Frontal cortex (tissue), 4 donors: ENCODE results near the gene KRTAP12-3. TPM values are rescaled to one million over a fixed set of nuclear protein-coding genes. Genes with fewer than 3 reads are reported as not detected.
"Not testable (repeated sequence)": the region's sequence is repeated elsewhere in the genome, so short reads cannot be mapped to it uniquely, and the experiment has no call there.

Source experiments
- DNase-seq, 2 donors: peaks; one replicate each; pipeline ENCODE4 v3.0.0; 2012; ENCODE audit warnings: low spot score in 2 of 2
- FAIRE-seq: peaks from 2 replicates; lab custom pipeline; 2012; peaks lifted over from hg19 to GRCh38; lab: Jason Lieb, UNC
- total RNA-seq: library from RNA; depleted of rRNA; stranded (reverse); fragments of >200 nt; gene quantifications from one replicate; pipeline ENCODE4 v1.2.3, GENCODE V29; 2014
- donor health status: control.
- donor health status: control.
- donor health status: control.

KRTAP12-3 gene
- total RNA-seq, 1 donor from 2014 or later, result not detected

DNA sequence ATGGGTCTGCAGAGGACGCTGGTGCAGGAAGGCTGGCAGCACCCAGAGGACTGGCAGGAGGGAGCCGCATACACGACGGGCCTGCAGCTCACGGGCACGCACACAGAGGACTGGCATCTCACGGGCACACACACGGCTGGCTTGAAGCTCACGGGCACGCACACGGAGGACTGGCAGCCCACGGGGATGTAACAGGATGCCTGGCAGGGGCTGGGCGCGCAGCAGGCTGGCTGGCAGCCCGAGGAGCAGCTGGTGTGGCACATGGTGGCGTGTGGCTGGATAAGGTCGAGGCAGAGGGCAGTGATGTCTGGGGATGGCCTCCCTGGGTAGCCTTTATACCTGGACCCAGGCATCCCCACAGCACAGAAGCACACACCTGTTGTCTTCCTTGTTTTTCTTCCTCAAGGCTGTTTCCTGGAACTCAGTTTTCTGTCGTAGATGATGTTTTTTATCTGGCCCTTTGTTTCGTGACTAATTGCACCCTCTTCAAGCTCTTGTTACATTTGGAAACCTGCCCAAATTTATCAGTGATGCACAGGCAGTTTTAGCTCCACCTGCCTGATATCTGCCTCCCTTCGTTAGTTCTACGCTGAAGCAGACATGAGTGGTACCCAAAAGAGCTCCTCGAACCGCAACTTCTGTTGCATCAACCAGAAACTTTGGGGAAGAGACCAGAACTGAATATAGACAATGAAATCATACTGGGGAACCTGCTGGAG is 24.3 kb downstream of the KRTAP12-3 start, which contains the start of gene KRTAP12-1:
Gene KRTAP12-1 (minus strand): TSS at position 303 of the 719 bp plus-strand sequence. CDS start 40 bp downstream, at position 263.
- FAIRE-seq (no peak), DNase-seq (no peak)

GRCh38 chr21:44682580-44683151 is 24.9 kb downstream of the KRTAP12-3 start:
- DNase-seq (no peak), FAIRE-seq (no peak)

DNA sequence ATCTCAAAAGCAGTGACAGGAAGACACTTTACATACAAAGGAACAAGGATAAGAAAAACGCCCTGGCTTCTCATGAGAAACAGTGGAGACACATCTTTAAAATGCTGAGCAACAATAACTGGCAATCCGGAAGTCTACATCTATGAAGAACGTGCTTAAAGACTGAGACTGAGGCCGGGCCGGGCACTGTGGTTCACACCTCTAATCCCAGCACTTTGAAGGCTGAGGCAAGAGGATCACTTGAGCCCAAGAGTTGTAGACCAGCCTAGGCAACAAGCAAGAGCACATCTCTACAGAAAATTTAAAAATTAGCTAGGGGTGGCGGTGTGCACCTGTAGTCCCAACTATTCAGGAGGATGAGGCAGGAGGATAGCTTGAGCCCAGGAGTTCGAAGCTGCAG is 26.3 kb downstream of the KRTAP12-3 start:
- DNase-seq, result no peak
- no peak for FAIRE-seq

- FAIRE-seq (no peak), DNase-seq (no peak)
Measured at GRCh38 chr21:44684483-44684882, 26.8 kb downstream of the KRTAP12-3 start.

GRCh38 chr21:44685050-44685449 is 27.3 kb downstream of the KRTAP12-3 start:
- DNase-seq, FAIRE-seq: not testable (repeated sequence)

DNA sequence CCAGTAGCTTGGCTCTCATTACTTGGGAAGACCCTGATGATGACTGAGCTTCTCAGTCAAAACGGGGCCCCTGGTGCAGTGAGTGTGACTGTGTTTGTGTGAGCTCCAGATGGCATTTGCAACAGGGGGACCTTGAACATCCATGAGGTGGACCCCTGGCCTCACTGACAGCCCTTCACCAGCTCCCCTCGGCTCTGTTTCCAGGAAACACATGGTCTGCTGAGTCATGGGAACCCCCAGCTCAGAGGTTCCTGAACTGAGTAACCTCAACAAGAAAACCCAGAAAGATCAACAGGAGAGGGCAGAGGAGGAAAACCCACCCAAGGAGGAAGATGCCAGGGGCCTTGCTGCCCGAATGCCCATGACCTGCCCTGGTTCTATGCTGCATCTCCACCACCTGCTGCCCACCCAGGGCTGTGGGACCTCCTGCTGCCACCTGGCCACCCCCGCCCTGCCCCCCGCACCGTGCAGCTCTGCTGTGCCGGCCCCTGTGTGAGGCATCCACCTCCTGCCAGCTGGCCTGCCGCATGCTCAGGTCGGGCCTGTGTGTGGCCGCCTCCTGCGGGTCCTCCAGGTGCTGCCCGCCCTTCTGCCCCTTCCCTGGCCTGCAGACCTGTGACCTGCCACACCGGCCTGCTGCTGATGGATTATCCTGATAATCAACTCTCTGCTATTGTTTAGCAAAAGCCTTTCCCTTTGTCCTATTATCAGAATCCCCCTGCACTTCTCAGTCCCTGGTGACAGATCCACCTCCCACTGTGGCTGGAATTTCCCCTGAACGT is 28.5 kb downstream of the KRTAP12-3 start:
- FAIRE-seq (no peak), DNase-seq (no peak)

DNA sequence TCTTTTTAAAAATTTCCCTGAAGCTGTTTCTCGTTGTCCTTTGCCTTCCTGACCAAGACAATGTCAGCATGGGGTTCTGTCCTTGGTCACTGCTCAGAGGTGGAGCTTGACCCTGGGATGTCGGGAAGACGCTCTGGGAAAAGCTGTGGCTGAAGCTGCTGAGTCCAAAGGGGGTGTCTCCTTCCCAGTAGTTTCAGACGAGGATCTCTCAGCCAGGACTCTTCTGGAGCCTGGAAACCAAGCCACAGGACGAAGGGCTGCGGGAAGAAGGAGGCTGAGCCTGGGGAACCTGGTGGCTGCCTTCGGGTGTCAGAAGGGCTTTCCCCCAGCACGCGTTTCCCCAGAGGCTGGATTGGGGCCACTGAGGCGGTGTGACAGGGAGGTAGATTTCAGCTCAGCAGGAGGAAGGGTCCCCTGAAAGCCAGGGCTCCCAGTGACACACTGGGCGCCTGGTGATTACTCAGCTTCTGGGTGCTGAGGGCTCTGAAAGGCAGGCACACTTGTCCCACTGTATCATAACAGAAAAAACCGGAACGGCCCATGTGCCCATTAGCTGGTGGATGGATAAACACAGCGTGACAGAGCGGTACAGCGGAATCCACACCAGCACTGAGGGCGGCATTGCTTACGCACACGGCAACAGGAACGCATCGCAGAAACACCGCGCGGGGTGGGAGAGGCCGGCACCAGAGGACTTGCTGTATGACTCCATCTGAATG is 29.3 kb downstream of the KRTAP12-3 start:
- DNase-seq (no peak), FAIRE-seq (no peak)

DNA sequence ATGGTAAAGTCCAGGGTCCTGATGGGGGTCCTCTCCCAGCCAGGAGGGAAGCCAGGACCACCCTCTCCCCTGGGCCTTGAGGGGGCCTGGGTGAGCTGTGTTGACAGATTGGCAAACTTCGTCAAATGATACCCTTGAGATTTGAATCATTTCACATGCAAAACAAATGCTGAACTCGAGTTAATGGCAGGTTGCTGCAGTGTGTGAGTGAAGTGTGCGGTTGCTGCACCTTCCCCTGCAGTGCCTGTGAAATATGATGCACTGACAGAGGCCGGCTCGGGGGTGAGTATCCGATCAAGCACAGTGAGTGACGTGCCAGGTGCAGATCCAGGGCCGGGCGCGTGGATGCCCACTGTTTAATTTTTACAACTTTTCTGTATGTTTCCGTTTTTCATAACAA is 29.9 kb downstream of the KRTAP12-3 start:
- FAIRE-seq, result no peak

DNA sequence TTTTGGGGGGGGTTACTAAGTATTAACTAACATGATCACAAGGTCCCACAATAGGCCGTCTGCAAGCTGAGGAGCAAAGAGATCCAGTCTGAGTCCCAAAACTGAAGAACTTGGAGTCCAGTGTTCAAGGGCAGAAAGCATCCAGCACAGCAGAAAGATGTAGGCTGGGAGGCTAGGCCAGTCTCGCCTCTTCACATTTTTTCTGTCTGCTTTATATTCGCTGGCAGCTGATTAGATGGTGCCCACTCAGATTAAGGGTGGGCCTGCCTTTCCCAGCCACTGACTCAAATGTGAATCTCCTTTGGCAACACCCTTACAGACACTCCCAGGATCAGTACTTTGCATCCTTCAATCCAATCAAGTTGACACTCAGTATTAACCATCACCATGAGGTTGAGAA is 32.0 kb downstream of the KRTAP12-3 start:
- DNase-seq, result not testable (repeated sequence)

More for the DNA sequence above, 29.9 kb downstream of the KRTAP12-3 start:
- no peak for DNase-seq

DNA sequence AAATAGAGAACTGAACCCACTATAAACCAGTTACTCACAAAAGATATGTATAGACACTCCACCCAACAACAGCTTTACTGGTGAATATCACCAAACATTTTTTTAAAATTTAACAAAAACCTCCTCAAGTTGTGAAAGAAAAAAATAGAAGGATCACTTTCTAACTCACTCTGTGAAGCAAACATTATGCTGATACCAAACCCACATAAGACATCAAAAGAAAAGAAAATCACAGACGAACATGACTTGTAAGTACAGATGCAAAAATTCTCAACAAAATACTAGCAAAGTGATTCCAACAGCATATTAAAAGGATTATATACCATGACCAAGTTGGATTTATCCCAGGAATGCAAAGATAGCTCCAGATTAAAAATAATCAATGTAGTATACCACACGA is 34.0 kb downstream of the KRTAP12-3 start:
- DNase-seq (no peak), FAIRE-seq (no peak)

More for the DNA sequence above, 32.0 kb downstream of the KRTAP12-3 start:
- not testable (repeated sequence) for FAIRE-seq

DNA sequence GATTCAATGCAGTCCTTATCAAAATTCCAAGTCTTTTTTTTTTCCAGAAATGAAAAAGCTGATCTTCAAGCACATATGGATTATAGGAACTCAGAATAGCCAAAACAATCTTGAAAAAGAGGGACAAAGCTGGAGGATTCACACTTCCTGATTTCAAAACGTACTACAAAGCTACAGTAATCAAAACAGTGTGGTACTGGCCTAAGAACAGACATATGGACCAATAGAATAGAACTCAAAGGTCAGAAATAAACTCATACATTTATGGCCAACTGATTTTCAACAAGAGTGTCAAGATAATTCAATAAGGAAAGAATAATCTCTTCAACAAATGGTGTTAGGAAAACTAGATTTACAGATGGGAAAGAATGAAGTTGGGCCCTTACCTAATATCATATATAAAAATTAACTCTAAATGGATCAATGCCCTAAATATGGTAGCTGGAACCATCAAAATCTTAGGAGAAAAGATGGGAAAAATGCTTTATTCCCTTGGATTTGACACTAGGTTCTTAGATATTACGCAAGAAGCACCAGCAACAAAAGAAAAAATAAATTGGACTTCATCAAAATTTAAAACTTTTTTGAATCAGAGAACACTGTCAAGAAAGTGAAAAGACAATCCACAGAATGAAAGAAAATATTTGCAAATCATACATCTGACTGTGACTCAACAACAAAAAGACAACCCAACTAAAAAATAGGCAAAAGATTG is 35.2 kb downstream of the KRTAP12-3 start:
- DNase-seq (no peak), FAIRE-seq (no peak)

DNA sequence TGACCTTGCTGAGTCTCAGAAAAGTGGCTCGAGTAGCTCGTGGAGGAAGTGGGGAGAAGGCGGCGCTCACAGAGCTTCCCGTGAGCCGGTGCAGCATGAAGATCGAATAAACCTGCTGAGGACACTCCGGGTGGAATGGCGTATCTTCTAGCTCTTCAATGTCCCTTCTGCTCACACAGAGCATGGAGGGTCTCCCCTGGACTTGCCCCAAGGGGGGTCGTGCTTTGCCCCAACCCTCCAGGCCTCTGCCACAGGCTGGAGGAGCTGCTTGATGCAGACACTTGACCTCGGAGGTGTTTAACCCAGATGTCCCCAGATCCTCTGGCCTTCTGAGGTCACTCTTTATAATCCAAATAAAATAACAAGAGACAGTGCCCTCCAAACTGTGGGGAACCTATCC is 37.0 kb downstream of the KRTAP12-3 start:
- FAIRE-seq, result no peak
- no peak for DNase-seq

- FAIRE-seq (no peak), DNase-seq (no peak)
Measured at GRCh38 chr21:44695184-44695583, 37.5 kb downstream of the KRTAP12-3 start.

DNA sequence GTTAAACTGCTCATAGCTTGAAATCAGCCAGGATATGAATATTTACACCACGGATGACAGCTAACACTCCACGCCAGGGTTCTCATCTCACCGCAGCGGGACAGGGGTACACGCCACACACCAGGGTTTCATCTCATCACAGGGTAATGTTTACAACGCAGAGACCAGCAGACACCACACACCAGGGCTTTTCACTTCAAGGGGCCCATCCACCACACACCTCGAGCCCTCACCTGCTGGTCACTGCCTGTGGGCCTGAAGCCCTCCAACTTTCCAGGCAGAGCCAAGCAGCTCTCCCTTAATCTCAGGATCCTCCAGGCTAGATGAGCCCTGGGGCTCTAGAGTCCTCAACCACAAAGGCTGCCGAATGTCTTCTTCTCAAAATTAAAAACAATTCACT is 37.9 kb downstream of the KRTAP12-3 start:
- FAIRE-seq, result no peak
- DNase-seq, result no peak

GRCh38 chr21:44696572-44696971 is 38.8 kb downstream of the KRTAP12-3 start:
- no peak for DNase-seq
- no peak for FAIRE-seq

DNA sequence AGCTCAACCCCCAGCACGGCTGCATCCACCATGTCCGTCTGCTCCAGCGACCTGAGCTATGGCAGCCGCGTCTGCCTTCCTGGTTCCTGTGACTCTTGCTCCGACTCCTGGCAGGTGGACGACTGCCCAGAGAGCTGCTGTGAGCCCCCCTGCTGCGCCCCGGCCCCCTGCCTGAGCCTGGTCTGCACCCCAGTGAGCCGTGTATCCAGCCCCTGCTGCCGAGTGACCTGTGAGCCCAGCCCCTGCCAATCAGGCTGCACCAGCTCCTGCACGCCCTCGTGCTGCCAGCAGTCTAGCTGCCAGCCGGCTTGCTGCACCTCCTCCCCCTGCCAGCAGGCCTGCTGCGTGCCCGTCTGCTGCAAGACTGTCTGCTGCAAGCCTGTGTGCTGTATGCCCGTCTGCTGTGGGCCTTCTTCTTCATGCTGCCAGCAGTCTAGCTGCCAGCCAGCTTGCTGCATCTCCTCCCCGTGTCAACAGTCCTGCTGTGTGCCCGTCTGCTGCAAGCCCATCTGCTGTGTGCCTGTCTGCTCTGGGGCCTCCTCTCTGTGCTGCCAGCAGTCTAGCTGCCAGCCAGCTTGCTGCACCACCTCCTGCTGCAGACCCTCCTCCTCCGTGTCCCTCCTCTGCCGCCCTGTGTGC is 39.6 kb downstream of the KRTAP12-3 start, which contains the start of gene KRTAP10-12:
Gene KRTAP10-12 (plus strand): TSS at position 1 of the 639 bp plus-strand sequence. CDS start 30 bp downstream, at position 31.
- not testable (repeated sequence) for FAIRE-seq, DNase-seq

DNA sequence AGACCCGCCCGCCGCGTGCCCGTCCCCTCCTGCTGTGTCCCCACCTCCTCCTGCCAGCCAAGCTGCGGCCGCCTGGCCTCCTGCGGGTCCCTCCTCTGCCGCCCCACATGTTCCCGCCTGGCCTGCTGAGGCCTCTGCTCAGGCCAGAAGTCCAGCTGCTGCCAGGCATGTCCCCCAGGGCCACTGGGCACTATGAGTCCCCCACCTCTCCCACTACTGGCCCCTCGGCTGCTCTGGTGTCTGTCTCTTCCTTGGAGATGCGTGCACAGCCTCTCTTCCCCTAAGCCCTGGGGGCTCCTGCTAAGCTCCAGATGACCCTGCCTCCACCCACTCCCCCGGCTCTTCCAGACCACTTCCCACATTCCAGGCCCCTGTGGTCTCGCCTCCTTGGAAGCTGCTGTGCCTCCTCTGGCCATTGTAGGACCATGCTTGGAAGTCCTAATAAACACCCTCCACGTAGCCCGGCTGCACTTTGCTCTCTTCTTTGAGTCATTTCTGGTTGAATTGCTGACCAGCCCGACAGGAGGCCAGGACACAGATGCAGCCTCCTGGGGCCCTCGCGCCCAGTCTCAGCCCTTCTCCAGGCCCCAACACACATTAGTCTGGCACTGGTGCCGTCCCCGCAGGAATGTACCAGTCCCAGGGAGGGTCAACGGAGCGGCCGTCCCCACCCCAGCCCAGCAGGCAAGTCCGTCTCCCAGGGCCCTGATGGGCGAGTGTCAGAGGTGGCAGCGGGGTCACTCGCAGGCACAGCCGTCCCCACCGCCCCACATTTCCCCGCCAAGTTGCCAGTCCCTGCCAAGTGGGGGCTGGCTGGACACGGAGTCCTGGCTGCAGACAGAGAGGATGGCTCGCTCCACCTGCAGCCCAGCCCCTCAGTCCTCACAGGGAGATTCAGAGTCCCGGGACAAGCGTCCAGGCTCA is 40.3 kb downstream of the KRTAP12-3 start:
- DNase-seq (no peak), FAIRE-seq (no peak)

- no peak for FAIRE-seq
- no peak for DNase-seq
Measured at GRCh38 chr21:44699502-44700001, 41.8 kb downstream of the KRTAP12-3 start.
